Thoracic aorta (tissue), 2 donors: Measurements from ENCODE around the gene FAM131A. TPM values are rescaled to one million over a fixed set of nuclear protein-coding genes. Genes with fewer than 3 reads are reported as not detected.
A peak's percentile ranks its signal among the peaks of the same experiment; 100 is the strongest.

Source experiments
- ATAC-seq: fragments of 150-250 bp; one replicate; pipeline ENCODE4 v1.8.0; 2017; ENCODE audit warnings: low read depth; ENCODE audit not compliant: insufficient number of reproducible peaks, low FRiP score
- DNase-seq: peaks from one replicate; pipeline ENCODE4 v3.0.0-alpha.2; 2020; ENCODE audit warnings: low spot score
- H3K27ac ChIP-seq, 2 donors: fragments of 200-600 bp; sonication (generic); 1 replicate in 1 of 2; 2 replicates in 1 of 2; pipeline ENCODE4 v1.5.1; 2016; ENCODE audit warnings: mild to moderate bottlenecking in 2 of 2, moderate library complexity in 2 of 2
- H3K27me3 ChIP-seq: fragments of 200-600 bp; sonication (generic); replicated peaks from 2 replicates; pipeline ENCODE4 v1.6.0; 2016; ENCODE audit warnings: mild to moderate bottlenecking; ENCODE audit not compliant: insufficient read depth
- H3K36me3 ChIP-seq: fragments of 200-600 bp; sonication (generic); one replicate; pipeline ENCODE4 v1.5.1; 2016
- H3K4me1 ChIP-seq, 2 donors: fragments of 200-600 bp; sonication (generic); 1 replicate in 1 of 2; 2 replicates in 1 of 2; pipeline versions ENCODE4 v1.5.1 to v1.6.0; 2016; ENCODE audit warnings: low read depth in 2 of 2, mild to moderate bottlenecking in 1 of 2; ENCODE audit not compliant: control insufficient read depth in 1 of 2
- H3K4me3 ChIP-seq: fragments of 200-600 bp; sonication (generic); 2 replicates; pipeline ENCODE4 v1.5.1; 2016; ENCODE audit warnings: mild to moderate bottlenecking
- H3K9me3 ChIP-seq: fragments of 200-600 bp; sonication (generic); 2 replicates; pipeline ENCODE4 v1.5.1; 2016
- total RNA-seq, 2 donors: library from RNA; depleted of rRNA; stranded (reverse); fragments of >200 nt; gene quantifications; one replicate each; pipeline versions ENCODE4 v1.1.0 to v1.2.3, GENCODE V29; 2016
- TF ChIP-seq, protein P1 (sequence below): fragments of 200-600 bp; sonication (generic); IDR thresholded peaks from one replicate; pipeline ENCODE4 v1.5.1; 2019; ENCODE audit warnings: antibody characterized with exemption

Gene FAM131A
- total RNA-seq, 2 donors from 2014 or later: 55.4 to 91.8 TPM

DNA sequence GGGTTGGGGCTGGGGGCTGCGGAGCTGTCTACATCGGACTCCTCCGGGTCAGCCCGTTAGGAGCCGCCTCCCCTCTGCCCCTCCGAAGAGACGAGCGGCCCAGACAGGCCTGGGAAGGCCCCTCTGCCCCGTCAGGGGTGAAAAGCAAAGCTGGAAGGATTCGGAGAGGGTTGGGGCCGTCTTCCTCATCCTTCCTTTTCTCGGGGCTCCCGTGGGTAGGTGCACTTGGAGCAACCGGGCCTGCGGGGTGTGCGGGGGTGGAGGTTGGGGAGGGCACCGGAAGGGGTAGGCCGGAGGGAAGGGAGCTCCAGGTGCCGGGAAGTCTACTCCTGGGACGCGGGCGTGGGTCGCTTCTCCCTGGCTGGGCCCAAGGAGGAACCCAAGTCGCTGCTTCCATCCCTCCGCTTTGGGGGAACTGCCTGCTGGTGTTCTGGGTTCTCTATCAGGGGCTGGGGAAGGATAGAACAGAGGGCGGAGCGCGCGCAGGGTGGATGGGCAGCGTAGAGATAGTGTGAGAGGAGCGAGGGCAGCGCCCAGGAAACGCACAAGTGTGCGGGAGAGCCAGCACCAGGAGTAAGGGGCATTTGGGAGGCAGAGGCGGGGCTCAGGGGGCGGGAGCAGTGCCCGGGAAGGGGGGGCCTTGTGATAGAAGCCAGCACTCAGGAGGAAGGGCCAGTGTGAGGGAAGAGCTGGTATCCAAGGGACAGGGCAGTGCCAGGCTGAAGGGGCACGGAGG is 24.7 kb downstream of the FAM131A start:
- no peaks in the 10 kb centered on the region for H3K27me3 ChIP-seq
- H3K4me3 ChIP-seq: peak overlapping the region; percentile 98
- H3K36me3 ChIP-seq: peaks cover 9% of the 10 kb centered on the region
- DNase-seq (no peak), ATAC-seq (peak; percentile 3)
- no peaks in the 10 kb centered on the region for H3K9me3 ChIP-seq
- H3K4me1 ChIP-seq: peaks cover 11 to 27% of the 10 kb centered on the region in 2 donors
- TF ChIP-seq, protein P1, sequence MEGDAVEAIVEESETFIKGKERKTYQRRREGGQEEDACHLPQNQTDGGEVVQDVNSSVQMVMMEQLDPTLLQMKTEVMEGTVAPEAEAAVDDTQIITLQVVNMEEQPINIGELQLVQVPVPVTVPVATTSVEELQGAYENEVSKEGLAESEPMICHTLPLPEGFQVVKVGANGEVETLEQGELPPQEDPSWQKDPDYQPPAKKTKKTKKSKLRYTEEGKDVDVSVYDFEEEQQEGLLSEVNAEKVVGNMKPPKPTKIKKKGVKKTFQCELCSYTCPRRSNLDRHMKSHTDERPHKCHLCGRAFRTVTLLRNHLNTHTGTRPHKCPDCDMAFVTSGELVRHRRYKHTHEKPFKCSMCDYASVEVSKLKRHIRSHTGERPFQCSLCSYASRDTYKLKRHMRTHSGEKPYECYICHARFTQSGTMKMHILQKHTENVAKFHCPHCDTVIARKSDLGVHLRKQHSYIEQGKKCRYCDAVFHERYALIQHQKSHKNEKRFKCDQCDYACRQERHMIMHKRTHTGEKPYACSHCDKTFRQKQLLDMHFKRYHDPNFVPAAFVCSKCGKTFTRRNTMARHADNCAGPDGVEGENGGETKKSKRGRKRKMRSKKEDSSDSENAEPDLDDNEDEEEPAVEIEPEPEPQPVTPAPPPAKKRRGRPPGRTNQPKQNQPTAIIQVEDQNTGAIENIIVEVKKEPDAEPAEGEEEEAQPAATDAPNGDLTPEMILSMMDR: no peak
- peak overlapping the region; percentile 95 to 100 for H3K27ac ChIP-seq

DNA sequence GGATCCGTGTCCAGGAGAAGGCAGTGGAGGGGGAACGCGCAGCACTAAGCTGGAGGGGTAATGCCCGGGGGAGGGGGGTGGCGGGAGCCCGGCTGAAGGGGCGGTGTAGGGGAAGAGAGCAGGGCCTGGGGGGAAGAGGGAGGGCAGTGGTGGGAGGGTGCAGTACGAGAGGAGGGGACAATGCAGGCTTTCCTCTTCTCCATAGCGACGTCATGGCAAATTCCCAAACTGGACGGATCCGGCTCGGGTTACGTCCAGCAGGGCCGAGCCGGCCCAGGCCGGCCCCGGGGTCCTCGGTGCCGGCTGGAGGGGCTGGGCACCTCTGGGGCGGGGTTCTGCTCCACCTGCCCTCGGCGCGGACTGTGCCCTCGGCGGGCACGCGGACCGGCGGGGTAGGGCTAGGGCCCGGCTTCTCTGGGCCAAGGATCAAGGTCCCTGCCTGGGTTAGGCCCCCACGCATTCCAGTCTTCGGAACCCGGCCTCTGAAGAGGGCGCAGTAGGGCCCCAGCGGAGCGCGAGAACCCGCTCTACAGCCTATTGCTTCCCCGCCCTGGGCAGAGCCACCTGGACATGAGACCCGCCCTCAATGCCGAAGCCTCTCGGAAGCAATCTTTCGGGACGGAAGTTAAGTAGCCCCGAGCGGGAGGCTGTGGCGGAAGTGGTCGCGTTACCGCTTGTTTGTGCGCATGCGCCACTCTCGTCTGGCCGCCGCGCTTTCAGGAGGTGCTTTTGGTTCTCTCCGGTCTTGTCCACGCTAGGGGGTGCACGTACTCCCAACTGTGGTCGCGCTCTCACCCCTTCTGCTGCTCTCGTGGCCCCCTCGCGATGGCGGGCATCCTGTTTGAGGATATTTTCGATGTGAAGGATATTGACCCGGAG is 25.5 kb downstream of the FAM131A start:
- Histone ChIP-seq H3K4me1 (peaks cover 11 to 27% of the 10 kb centered on the region in 2 donors), H3K4me3 (peak overlapping the region; percentile 98), H3K36me3 (peaks cover under 1% of the 10 kb centered on the region), H3K27ac (peak overlapping the region; percentile 95 to 100), H3K9me3 (no peaks in the 10 kb centered on the region), H3K27me3 (no peaks in the 10 kb centered on the region)
- DNase-seq (peak; percentile 72), ATAC-seq (peak; percentile 77)
- TF ChIP-seq, protein P1: peak; percentile 49

- ATAC-seq: no peak
Measured at GRCh38 chr3:184366619-184367289, 29.4 kb downstream of the FAM131A start.

DNA sequence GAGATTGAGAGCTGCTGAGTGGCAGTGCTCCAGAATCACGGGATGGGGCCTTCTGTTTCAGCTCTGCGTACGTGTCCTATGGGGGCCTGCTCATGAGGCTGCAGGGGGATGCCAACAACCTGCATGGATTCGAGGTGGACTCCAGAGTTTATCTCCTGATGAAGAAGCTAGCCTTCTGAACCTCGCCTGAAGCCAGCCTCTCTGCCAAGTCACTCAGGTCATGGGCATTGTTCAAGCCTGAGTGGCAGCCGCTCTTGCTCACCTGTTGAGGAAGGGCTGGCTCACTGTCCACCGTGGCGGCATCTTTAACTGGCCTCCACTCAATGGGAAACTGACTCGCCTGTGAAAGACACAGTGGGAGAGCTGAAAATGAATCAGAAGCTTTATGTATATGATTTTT is 30.7 kb downstream of the FAM131A start:
- Histone ChIP-seq H3K36me3 (no peaks in the 10 kb centered on the region), H3K4me3 (no peak overlapping the region), H3K9me3 (no peaks in the 10 kb centered on the region), H3K4me1 (peaks cover 22 to 52% of the 10 kb centered on the region in 2 donors), H3K27ac (peak overlapping the region; percentile 48 to 81), H3K27me3 (no peaks in the 10 kb centered on the region)
- no peak for ATAC-seq
- DNase-seq: no peak
- TF ChIP-seq, protein P1: no peak

More at GRCh38 chr3:184366619-184367289, 29.4 kb downstream of the FAM131A start:
- no peak for DNase-seq
- no peaks in the 10 kb centered on the region for H3K36me3 ChIP-seq
- peaks cover 22 to 50% of the 10 kb centered on the region in 2 donors for H3K4me1 ChIP-seq
- H3K9me3 ChIP-seq: no peaks in the 10 kb centered on the region
- TF ChIP-seq, protein P1: no peak
- H3K27ac ChIP-seq: no peak overlapping the region
- H3K27me3 ChIP-seq: no peaks in the 10 kb centered on the region
- no peak overlapping the region for H3K4me3 ChIP-seq
